K562 (cell line): ENCODE results near the gene ZSCAN5C. TPM values are rescaled to one million over a fixed set of nuclear protein-coding genes. Genes with fewer than 3 reads are reported as not detected.

Source experiments
- ELF4 ChIP-seq: fragments of 450-650 bp; formaldehyde crosslinking; IDR thresholded peaks from 2 replicates; pipeline ENCODE4 v1.4.0; 2022; ENCODE audit warnings: missing genetic modification characterization
- FOXK1 ChIP-seq: sonication (generic); formaldehyde crosslinking; IDR thresholded peaks from 2 replicates; pipeline ENCODE4 v1.8.0; 2022; ENCODE audit warnings: missing genetic modification reagents, mild to moderate bottlenecking, borderline replicate concordance
- GATAD2A ChIP-seq: fragments of 450-650 bp; IDR thresholded peaks from 2 replicates; pipeline ENCODE4 v1.6.1; 2017
- MEIS2 ChIP-seq: fragments of 450-650 bp; IDR thresholded peaks from 2 replicates; pipeline ENCODE4 v1.6.1; 2014; ENCODE audit warnings: mild to moderate bottlenecking; ENCODE audit not compliant: partially characterized antibody
- PHF21A ChIP-seq: fragments of 450-650 bp; IDR thresholded peaks from 2 replicates; pipeline ENCODE4 v1.6.1; 2017; ENCODE audit warnings: low read depth, borderline replicate concordance
- RB1 ChIP-seq: fragments of 450-650 bp; IDR thresholded peaks from 2 replicates; pipeline ENCODE4 v1.6.1; 2017; ENCODE audit warnings: low read depth, mild to moderate bottlenecking
- RCOR1 ChIP-seq, 2 experiments: IDR thresholded peaks; 2 replicates each; pipeline ENCODE4 v1.6.1; 2012; ENCODE audit warnings: low read depth in 2 of 2, low read length in 2 of 2, borderline replicate concordance in 1 of 2, improper control_type of control experiment in 1 of 2
- SMAD4 ChIP-seq: fragments of 250-450 bp; sonication (Bioruptor Pico); conservative IDR thresholded peaks from 2 replicates; pipeline ENCODE4 v1.8.0; 2021; ENCODE audit warnings: inconsistent platforms, mild to moderate bottlenecking, moderate library complexity
- SMC3 ChIP-seq: conservative IDR thresholded peaks from 2 replicates; pipeline ENCODE4 v1.6.1; 2011; ENCODE audit warnings: low read depth, low read length, improper control_type of control experiment; ENCODE audit not compliant: insufficient read depth
- TEAD1 ChIP-seq, 2 experiments: fragments of 450-650 bp in 1 of 2; sonication (generic) in 1 of 2; formaldehyde crosslinking; IDR thresholded peaks; 2 replicates each; pipeline versions ENCODE4 v1.4.0 to v1.8.0; 2020 to 2022; ENCODE audit warnings: mild to moderate bottlenecking in 2 of 2, missing genetic modification reagents in 1 of 2
- TFAM ChIP-seq: fragments of 250-450 bp; sonication (Bioruptor Pico); conservative IDR thresholded peaks from 2 replicates; pipeline ENCODE4 v1.5.0; 2021; ENCODE audit warnings: mild to moderate bottlenecking, moderate library complexity
- THRAP3 ChIP-seq: fragments of 450-650 bp; IDR thresholded peaks from 2 replicates; pipeline ENCODE4 v1.6.1; 2016; ENCODE audit warnings: mild to moderate bottlenecking, inconsistent platforms, borderline replicate concordance
- XRCC3 ChIP-seq: fragments of 450-650 bp; IDR thresholded peaks from 2 replicates; pipeline ENCODE4 v1.6.1; 2017; ENCODE audit warnings: mild to moderate bottlenecking, moderate library complexity
- XRCC5 ChIP-seq: fragments of 200-400 bp; formaldehyde crosslinking; IDR thresholded peaks from 2 replicates; pipeline ENCODE4 v1.6.1; 2017; ENCODE audit warnings: low read depth, mild to moderate bottlenecking, low read length
- ZBTB40 ChIP-seq, 2 experiments: fragments of 450-650 bp in 1 of 2; sonication (generic) in 1 of 2; formaldehyde crosslinking in 1 of 2; IDR thresholded peaks; 2 replicates each; pipeline versions ENCODE4 v1.7.1 to v1.9.0; 2016 to 2022; ENCODE audit warnings: inconsistent platforms in 1 of 2, mild to moderate bottlenecking in 1 of 2, missing genetic modification reagents in 1 of 2
- ZNF24 ChIP-seq: fragments of 450-650 bp; IDR thresholded peaks from 2 replicates; pipeline ENCODE4 v1.6.1; 2016
- polyA plus RNA-seq, 8 experiments: library from polyadenylated mRNA; depleted of rRNA in 4 of 8; stranded (reverse) in 5 of 8; unstranded in 3 of 8; fragments of >200 nt; fragmentation: Nextera tagmentation in 2 of 8; fragmentation: Illumina TruSeq in 1 of 8; extraction: Ambion mirVana in 2 of 8; extraction: Trizol in 1 of 8; gene quantifications; 2 replicates each; pipeline versions ENCODE4 v1.2.1 to v1.2.3, GENCODE V29; 2011 to 2014; ENCODE audit warnings: inconsistent platforms in 1 of 8, missing spikeins in 1 of 8
- total RNA-seq, 7 experiments: library from RNA; depleted of rRNA in 6 of 7; stranded (reverse); fragments of >200 nt in 6 of 7; fragmentation: Illumina TruSeq in 2 of 7; extraction: Trizol in 2 of 7; gene quantifications; 2 replicates each; pipeline versions ENCODE4 v1.2.1 to v1.2.3, GENCODE V29; 2011 to 2021; ENCODE audit warnings: low replicate concordance in 1 of 7
- TF ChIP-seq, protein P1 (sequence below): fragments of 450-650 bp; IDR thresholded peaks from 2 replicates; pipeline ENCODE4 v1.6.1; 2017; ENCODE audit warnings: antibody characterized with exemption

Gene ZSCAN5C
- total and polyA plus RNA-seq, 9 of the 15 experiments (the other 6 are each of a cell fraction or from before 2014, with no cell fraction given), result 0.07 TPM; not detected in 8

DNA sequence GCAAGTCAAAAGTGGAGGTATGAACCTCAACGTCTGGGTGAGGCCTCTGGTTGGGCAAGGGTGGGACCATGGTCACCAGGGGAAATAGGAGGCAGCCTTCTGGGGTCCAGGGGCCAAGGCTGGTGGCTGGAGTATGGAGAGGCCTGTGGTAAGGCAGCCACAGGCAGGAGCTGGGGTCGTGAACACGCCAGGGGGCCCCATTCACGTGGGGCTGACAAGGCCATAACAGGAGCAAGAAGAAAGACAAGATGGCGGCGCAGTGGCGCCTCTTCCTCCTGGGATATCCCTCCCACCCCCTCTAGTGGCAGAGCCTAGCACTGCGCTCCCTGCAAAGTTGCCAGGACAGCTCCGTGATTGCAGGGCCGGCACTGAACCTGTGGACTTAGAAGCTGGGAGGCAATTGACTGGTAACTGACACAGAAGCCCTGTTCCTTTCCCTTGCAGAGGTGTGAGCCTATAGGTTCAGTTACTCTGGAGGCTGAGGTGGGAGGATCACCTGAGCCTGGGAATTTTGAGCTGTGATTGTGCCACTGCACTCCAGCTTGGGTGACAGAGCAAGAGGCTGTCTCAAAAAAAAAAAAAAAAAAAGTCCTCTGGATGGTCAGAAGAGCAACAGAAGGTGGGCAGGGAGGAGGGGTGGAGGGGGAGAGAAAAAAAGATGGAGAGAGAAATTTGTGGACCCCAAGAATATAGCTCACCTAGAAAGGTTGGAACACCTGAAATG, 50.8 kb downstream of the ZSCAN5C start (continued):
- TF ChIP-seq SMC3 (peak; percentile 75), PHF21A (0 out of 2 replicates have a peak, but pooled peaks have one; percentile 54), RB1 (peak; percentile 73), FOXK1 (CRISPR knock-in tag) (no peak), XRCC3 (no peak), THRAP3 (no peak), ZBTB40 (IDR thresholded peaks at IDR 0.05) (no peak), ZBTB40 (CRISPR knock-in tag; IDR thresholded peaks at IDR 0.05) (no peak), TFAM (CRISPR knock-in tag) (no peak), TEAD1 (CRISPR knock-in tag; IDR thresholded peaks at IDR 0.05) (peak in 1 of 2 experiments; percentile 65; a peak in 1 of 4 replicates), GATAD2A (no peak), ZNF24 (0 out of 2 replicates have a peak, but pooled peaks have one; percentile 21), RCOR1 (IDR thresholded peaks at IDR 0.05; ENCODE audit: borderline replicate concordance in 1 of 2, low read depth in 2 of 2, low read length in 2 of 2) (0 out of 4 replicates have a peak, but pooled peaks of 1 of the 2 experiments have one; percentile 62), ELF4 (CRISPR knock-in tag) (0 out of 2 replicates have a peak, but pooled peaks have one; percentile 58), MEIS2 (no peak), SMAD4 (CRISPR knock-in tag) (peak; percentile 89), XRCC5 (0 out of 2 replicates have a peak, but pooled peaks have one; percentile 38)
- TF ChIP-seq, protein P1, sequence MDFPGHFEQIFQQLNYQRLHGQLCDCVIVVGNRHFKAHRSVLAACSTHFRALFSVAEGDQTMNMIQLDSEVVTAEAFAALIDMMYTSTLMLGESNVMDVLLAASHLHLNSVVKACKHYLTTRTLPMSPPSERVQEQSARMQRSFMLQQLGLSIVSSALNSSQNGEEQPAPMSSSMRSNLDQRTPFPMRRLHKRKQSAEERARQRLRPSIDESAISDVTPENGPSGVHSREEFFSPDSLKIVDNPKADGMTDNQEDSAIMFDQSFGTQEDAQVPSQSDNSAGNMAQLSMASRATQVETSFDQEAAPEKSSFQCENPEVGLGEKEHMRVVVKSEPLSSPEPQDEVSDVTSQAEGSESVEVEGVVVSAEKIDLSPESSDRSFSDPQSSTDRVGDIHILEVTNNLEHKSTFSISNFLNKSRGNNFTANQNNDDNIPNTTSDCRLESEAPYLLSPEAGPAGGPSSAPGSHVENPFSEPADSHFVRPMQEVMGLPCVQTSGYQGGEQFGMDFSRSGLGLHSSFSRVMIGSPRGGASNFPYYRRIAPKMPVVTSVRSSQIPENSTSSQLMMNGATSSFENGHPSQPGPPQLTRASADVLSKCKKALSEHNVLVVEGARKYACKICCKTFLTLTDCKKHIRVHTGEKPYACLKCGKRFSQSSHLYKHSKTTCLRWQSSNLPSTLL, result no peak
